CD4-positive, CD25-positive, alpha-beta regulatory T cell (primary cell): ENCODE results near the gene HYAL2. TPM values are rescaled to one million over a fixed set of nuclear protein-coding genes. Genes with fewer than 3 reads are reported as not detected.

ENCODE experiments used
- ATAC-seq, 2 donors: fragments of 150-1000 bp; cut with Tn5 transposase; one replicate each; pipeline ENCODE4 v1.10.0; 2021; ENCODE audit warnings: low read depth in 2 of 2, moderate number of reproducible peaks in 2 of 2, moderate library complexity in 1 of 2
- DNase-seq, 3 donors: peaks; one replicate each; pipeline versions ENCODE4 v3.0.0 to v3.0.0-alpha.2; 2012 to 2022; ENCODE audit warnings: mixed read lengths in 1 of 3
- H3K27ac ChIP-seq: one replicate; pipeline ENCODE4 v1.7.0; 2013; ENCODE audit warnings: mild to moderate bottlenecking, low read length; ENCODE audit not compliant: insufficient read depth, poor library complexity, severe bottlenecking
- H3K27me3 ChIP-seq: one replicate; pipeline ENCODE4 v1.7.0; 2013; ENCODE audit warnings: low read length; ENCODE audit not compliant: control insufficient read depth, insufficient read depth
- H3K36me3 ChIP-seq: one replicate; pipeline ENCODE4 v1.7.0; 2013; ENCODE audit warnings: mild to moderate bottlenecking, low read length, moderate library complexity; ENCODE audit not compliant: control insufficient read depth, insufficient read depth
- H3K4me1 ChIP-seq: 2 replicates; pipeline ENCODE4 v1.7.0; 2013; ENCODE audit warnings: mild to moderate bottlenecking, low read length; ENCODE audit not compliant: insufficient read depth, control insufficient read depth, poor library complexity, severe bottlenecking
- H3K4me3 ChIP-seq: one replicate; pipeline ENCODE4 v1.7.0; 2013; ENCODE audit warnings: low read depth, mild to moderate bottlenecking, low read length, moderate library complexity
- H3K9me3 ChIP-seq, 2 experiments: 1 replicate in 1 of 2; 2 replicates in 1 of 2; pipeline ENCODE4 v1.7.0; 2013; ENCODE audit warnings: low read length in 2 of 2, mild to moderate bottlenecking in 1 of 2, moderate library complexity in 1 of 2; ENCODE audit not compliant: control insufficient read depth in 2 of 2
- H3K27ac Mint-ChIP-seq, 3 donors: one replicate each; pipeline ENCODE4 v1.8.0; 2020 to 2022; ENCODE audit warnings: mild to moderate bottlenecking in 3 of 3, mixed read lengths in 3 of 3, moderate library complexity in 2 of 3
- H3K27me3 Mint-ChIP-seq: one replicate; pipeline ENCODE4 v1.8.0; 2022; ENCODE audit warnings: mild to moderate bottlenecking, mixed read lengths
- H3K36me3 Mint-ChIP-seq: one replicate; pipeline ENCODE4 v1.8.0; 2020; ENCODE audit warnings: mixed read lengths
- H3K4me1 Mint-ChIP-seq, 4 donors: one replicate each; pipeline ENCODE4 v1.8.0; 2020 to 2022; ENCODE audit warnings: mixed read lengths in 4 of 4, mild to moderate bottlenecking in 1 of 4
- H3K4me3 Mint-ChIP-seq, 4 donors: one replicate each; pipeline ENCODE4 v1.8.0; 2020 to 2022; ENCODE audit warnings: mild to moderate bottlenecking in 4 of 4, mixed read lengths in 4 of 4, moderate library complexity in 3 of 4
- H3K9me3 Mint-ChIP-seq, 7 donors: one replicate each; pipeline ENCODE4 v1.8.0; 2020 to 2022; ENCODE audit warnings: mixed read lengths in 7 of 7, mild to moderate bottlenecking in 3 of 7, moderate library complexity in 2 of 7
- polyA plus RNA-seq, 4 donors: library from polyadenylated mRNA; unstranded; fragments of 300-500 nt; fragmentation: Illumina TruSeq; gene quantifications; one replicate each; pipeline ENCODE4 v1.2.3, GENCODE V29; 2021
- total RNA-seq: library from RNA; stranded (reverse); gene quantifications from one replicate; pipeline ENCODE4 v1.2.3, GENCODE V29; 2022

HYAL2 gene
- total and polyA plus RNA-seq, 5 donors from 2014 or later, result 1.5 to 6.5 (median 4.8) TPM

- H3K4me1 ChIP-seq, result peaks cover 43% of the 10 kb centered on the region
- peak overlapping the region; percentile 84 for H3K4me3 ChIP-seq
- H3K36me3 ChIP-seq, result peaks cover 6% of the 10 kb centered on the region
- H3K9me3 ChIP-seq, result no peaks in the 10 kb centered on the region
- peak in 1 of 3 donors; percentile 72 for DNase-seq
- Mint-ChIP-seq H3K36me3 (peaks cover 3% of the 10 kb centered on the region), H3K27me3 (no peaks in the 10 kb centered on the region), H3K9me3 (no peaks in the 10 kb centered on the region), H3K4me1 (peaks cover 10 to 58% (median 19%) of the 10 kb centered on the region in 4 donors), H3K4me3 (peak overlapping the region; percentile 93 to 95 (median 94)), H3K27ac (peak overlapping the region; percentile 84 to 87 (median 87))
- peak overlapping the region; percentile 76 for H3K27ac ChIP-seq
- H3K27me3 ChIP-seq, result no peaks in the 10 kb centered on the region
- peak; percentile 38 to 47 for ATAC-seq
Observed at GRCh38 chr3:50320853-50321335, 1.7 kb downstream of the HYAL2 start.

- ATAC-seq (no peak), DNase-seq (no peak)
- Histone ChIP-seq H3K27me3 (no peaks in the 10 kb centered on the region), H3K9me3 (no peaks in the 10 kb centered on the region), H3K4me3 (peak overlapping the region; percentile 84), H3K36me3 (no peaks in the 10 kb centered on the region), H3K27ac (no peak overlapping the region), H3K4me1 (peaks cover 44% of the 10 kb centered on the region)
- Mint-ChIP-seq H3K4me3 (peak overlapping the region; percentile 93 to 95 (median 94)), H3K9me3 (no peaks in the 10 kb centered on the region), H3K4me1 (peaks cover 10 to 56% (median 22%) of the 10 kb centered on the region in 4 donors), H3K36me3 (peaks cover 3% of the 10 kb centered on the region), H3K27me3 (no peaks in the 10 kb centered on the region), H3K27ac (peak overlapping the region; percentile 84 to 87 (median 87))
Observed at GRCh38 chr3:50319894-50320625, 2.5 kb downstream of the HYAL2 start.

GRCh38 chr3:50319181-50319893 lies 3.2 kb downstream of the HYAL2 start:
- H3K36me3 ChIP-seq, result no peaks in the 10 kb centered on the region
- H3K9me3 ChIP-seq, result no peaks in the 10 kb centered on the region
- Mint-ChIP-seq H3K27me3 (no peaks in the 10 kb centered on the region), H3K27ac (peak overlapping the region in 1 of 3 donors; percentile 29), H3K4me3 (peak overlapping the region; percentile 15 to 94 (median 80)), H3K9me3 (no peaks in the 10 kb centered on the region), H3K4me1 (peaks cover 5 to 51% (median 20%) of the 10 kb centered on the region in 4 donors), H3K36me3 (peaks cover 3% of the 10 kb centered on the region)
- ATAC-seq, result no peak
- no peak overlapping the region for H3K4me3 ChIP-seq
- no peaks in the 10 kb centered on the region for H3K27me3 ChIP-seq
- peaks cover 44% of the 10 kb centered on the region for H3K4me1 ChIP-seq
- DNase-seq, result no peak
- H3K27ac ChIP-seq, result no peak overlapping the region

- Mint-ChIP-seq H3K4me1 (peaks cover 5 to 51% (median 21%) of the 10 kb centered on the region in 4 donors), H3K27me3 (peaks cover 5% of the 10 kb centered on the region), H3K4me3 (peak overlapping the region in 3 of 4 donors; percentile 2 to 94 (median 48)), H3K9me3 (no peaks in the 10 kb centered on the region), H3K27ac (peak overlapping the region in 2 of 3 donors; percentile 25 to 29), H3K36me3 (peaks cover 3% of the 10 kb centered on the region)
- Histone ChIP-seq H3K4me3 (no peak overlapping the region), H3K27ac (no peak overlapping the region), H3K9me3 (no peaks in the 10 kb centered on the region), H3K4me1 (peaks cover 44% of the 10 kb centered on the region), H3K36me3 (no peaks in the 10 kb centered on the region), H3K27me3 (no peaks in the 10 kb centered on the region)
- DNase-seq, result no peak
- no peak for ATAC-seq
Observed at GRCh38 chr3:50318615-50319014, 3.9 kb downstream of the HYAL2 start.

- no peaks in the 10 kb centered on the region for H3K27me3 ChIP-seq
- Mint-ChIP-seq H3K27me3 (peaks cover 5% of the 10 kb centered on the region), H3K4me3 (peak overlapping the region in 3 of 4 donors; percentile 13 to 94 (median 38)), H3K4me1 (peaks cover 5 to 50% (median 21%) of the 10 kb centered on the region in 4 donors), H3K27ac (peak overlapping the region in 1 of 3 donors; percentile 25), H3K36me3 (peaks cover 3% of the 10 kb centered on the region), H3K9me3 (no peaks in the 10 kb centered on the region)
- no peak for DNase-seq
- H3K4me1 ChIP-seq, result peaks cover 44% of the 10 kb centered on the region
- ATAC-seq, result no peak
- H3K27ac ChIP-seq, result no peak overlapping the region
- no peak overlapping the region for H3K4me3 ChIP-seq
- H3K36me3 ChIP-seq, result no peaks in the 10 kb centered on the region
- H3K9me3 ChIP-seq, result no peaks in the 10 kb centered on the region
Observed at GRCh38 chr3:50318163-50318562, 4.4 kb downstream of the HYAL2 start.

GRCh38 chr3:50317300-50317699 lies 5.2 kb downstream of the HYAL2 start:
- H3K27ac Mint-ChIP-seq, result peak overlapping the region in 1 of 3 donors; percentile 86
- H3K27me3 Mint-ChIP-seq, result peaks cover 5% of the 10 kb centered on the region
- H3K36me3 Mint-ChIP-seq, result peaks cover 3% of the 10 kb centered on the region
- no peaks in the 10 kb centered on the region for H3K36me3 ChIP-seq
- no peak overlapping the region for H3K4me3 ChIP-seq
- peak overlapping the region; percentile 62 for H3K27ac ChIP-seq
- H3K9me3 Mint-ChIP-seq, result no peaks in the 10 kb centered on the region
- no peaks in the 10 kb centered on the region for H3K9me3 ChIP-seq
- ATAC-seq, result no peak
- peaks cover 41% of the 10 kb centered on the region for H3K4me1 ChIP-seq
- peak overlapping the region in 2 of 4 donors; percentile 60 to 73 for H3K4me3 Mint-ChIP-seq
- peaks cover 5 to 47% (median 21%) of the 10 kb centered on the region in 4 donors for H3K4me1 Mint-ChIP-seq
- no peaks in the 10 kb centered on the region for H3K27me3 ChIP-seq
- no peak for DNase-seq

- ATAC-seq, result peak; percentile 60 to 70
- no peaks in the 10 kb centered on the region for H3K36me3 ChIP-seq
- H3K27me3 ChIP-seq, result no peaks in the 10 kb centered on the region
- Mint-ChIP-seq H3K4me3 (peak overlapping the region; percentile 60 to 81 (median 72)), H3K36me3 (peaks cover 3% of the 10 kb centered on the region), H3K9me3 (no peaks in the 10 kb centered on the region), H3K27ac (peak overlapping the region; percentile 41 to 86 (median 65)), H3K4me1 (peaks cover 5 to 47% (median 21%) of the 10 kb centered on the region in 4 donors), H3K27me3 (peaks cover 5% of the 10 kb centered on the region)
- DNase-seq, result peak; percentile 51 to 68 (median 55)
- H3K9me3 ChIP-seq, result no peaks in the 10 kb centered on the region
- peak overlapping the region; percentile 44 for H3K4me3 ChIP-seq
- H3K27ac ChIP-seq, result peak overlapping the region; percentile 62
- peaks cover 36% of the 10 kb centered on the region for H3K4me1 ChIP-seq
Observed at GRCh38 chr3:50316657-50317242, 5.8 kb downstream of the HYAL2 start.
